Renal cortex interstitium (tissue), 3 donors: ENCODE results near the gene ORC6. TPM values are rescaled to one million over a fixed set of nuclear protein-coding genes. Genes with fewer than 3 reads are reported as not detected.

Experiments
- polyA plus RNA-seq, 3 donors: library from polyadenylated mRNA; unstranded; fragments of 120-200 nt; gene quantifications; one replicate each; pipeline ENCODE4 v1.2.1, GENCODE V29; 2013; ENCODE audit not compliant: insufficient read length in 3 of 3

The ORC6 gene
- polyA plus RNA-seq, 3 donors: 20.3 to 32.5 (median 26.9) TPM

Other genes starting within 250 kb of the ORC6 start
- gene SHCBP1, start 68.3 kb upstream of the ORC6 start, polyA plus RNA-seq: 10 to 100 TPM in 1 of 3 donors, 1 to 10 TPM in 2; 7.3 to 12.8 (median 9.9) TPM
- gene VPS35, start 481 bp upstream of the ORC6 start, polyA plus RNA-seq: 100 to 1,000 TPM; 143 to 177 (median 145) TPM
- gene MYLK3, start 58.7 kb downstream of the ORC6 start, polyA plus RNA-seq: 1 to 10 TPM in 1 of 3 donors, under 1 TPM in 2; 0.59 to 1.8 (median 0.78) TPM
- 10 to 100 TPM; 26.6 to 29.3 (median 27.3) TPM for gene C16orf87, start 141.5 kb downstream of the ORC6 start, polyA plus RNA-seq
- gene GPT2, start 194.7 kb downstream of the ORC6 start, polyA plus RNA-seq: 10 to 100 TPM; 24.8 to 31.6 (median 30.8) TPM